ENCODE results near the gene DUSP11.
"Not testable (repeated sequence)": the region's sequence is repeated elsewhere in the genome, so short reads cannot be mapped to it uniquely, and the experiment has no call there.

- not testable (repeated sequence) for TF ChIP-seq CTCF (IDR thresholded peaks at IDR 0.05; ENCODE audit: insufficient read depth, low read length, poor library complexity, severe bottlenecking); EZH2phosphoT487 (conservative IDR thresholded peaks at IDR 0.05; ENCODE audit: low read length)
Measured at GRCh38 chr2:73726657-73727056, 53.2 kb downstream of the DUSP11 start.
